ENCODE data around the gene RAB30.

DNA sequence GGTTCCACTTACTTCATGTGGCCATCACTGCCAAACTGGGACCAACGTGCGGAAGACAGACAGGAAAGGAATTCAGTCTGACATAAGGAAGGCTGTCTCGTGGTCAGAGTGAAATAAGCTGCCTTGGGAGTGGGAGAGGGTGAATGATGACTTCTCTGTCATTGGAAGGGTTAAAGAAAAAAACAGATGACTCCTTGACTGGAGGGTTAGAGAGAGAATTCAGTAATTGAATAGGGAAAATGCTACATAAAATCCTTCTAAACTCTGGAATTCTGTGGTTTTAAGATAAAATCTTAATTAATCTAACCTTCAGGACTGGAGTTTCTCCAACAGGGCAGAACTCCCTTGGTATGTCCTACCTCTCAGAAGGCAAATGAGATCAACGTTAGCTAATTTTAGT, 33.8 kb downstream of the RAB30 start:
- TF ChIP-seq, protein P1, sequence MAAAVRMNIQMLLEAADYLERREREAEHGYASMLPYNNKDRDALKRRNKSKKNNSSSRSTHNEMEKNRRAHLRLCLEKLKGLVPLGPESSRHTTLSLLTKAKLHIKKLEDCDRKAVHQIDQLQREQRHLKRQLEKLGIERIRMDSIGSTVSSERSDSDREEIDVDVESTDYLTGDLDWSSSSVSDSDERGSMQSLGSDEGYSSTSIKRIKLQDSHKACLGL (CRISPR knock-in tag; IDR thresholded peaks at IDR 0.05; ENCODE audit: borderline replicate concordance, poor library complexity, severe bottlenecking): no peak
- TF ChIP-seq TEAD2 (tag; IDR thresholded peaks at IDR 0.05): no peak
- no peak for TF ChIP-seq CEBPB (tag; IDR thresholded peaks at IDR 0.05)
